Measurements from ENCODE around the gene SCGN.

Gene SCGN

DNA sequence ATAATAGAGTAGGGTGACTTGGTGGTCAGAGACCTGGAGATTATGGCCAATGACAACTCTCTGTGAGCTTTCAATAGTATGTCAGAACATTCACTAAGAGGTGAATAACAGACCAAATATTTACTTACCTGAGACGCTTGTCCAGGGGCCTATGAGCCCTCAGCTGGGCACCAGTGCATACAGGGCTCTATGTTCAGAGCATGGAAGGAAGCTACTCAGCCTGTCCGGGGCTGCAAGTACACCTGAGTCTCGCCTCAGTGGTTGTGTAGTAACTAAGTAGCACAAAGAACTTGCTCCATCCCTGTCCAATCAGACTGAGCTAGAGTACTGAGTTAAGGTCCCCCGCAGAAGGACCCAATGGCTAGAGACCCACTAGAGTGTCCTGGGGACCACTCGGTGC lies 11.6 kb upstream of the SCGN start:
- no peak for DNase-seq (ENCODE audit: low read depth, low spot score)

GRCh38 chr6:25640891-25641290 lies 11.1 kb upstream of the SCGN start:
- no peak for DNase-seq (ENCODE audit: low read depth, low spot score)

DNA sequence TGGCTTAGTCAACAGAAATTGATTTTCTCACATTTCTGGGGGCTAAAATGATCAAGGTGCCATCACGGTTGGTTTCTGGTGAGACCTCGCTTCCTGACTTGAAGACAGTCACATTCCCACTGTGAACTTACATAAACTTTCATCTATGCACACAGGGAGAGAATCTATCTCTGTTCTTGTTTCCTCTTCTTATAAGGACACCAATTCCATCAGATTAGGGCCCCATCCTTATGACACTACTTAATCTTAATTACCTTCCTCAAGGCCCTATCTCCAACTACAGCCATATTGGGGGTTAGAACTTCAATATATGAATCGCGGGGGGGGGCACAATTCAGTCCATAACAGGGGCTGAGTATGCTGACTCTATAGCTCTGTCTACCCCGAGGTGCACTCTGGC lies 10.6 kb upstream of the SCGN start:
- DNase-seq (ENCODE audit: low read depth, low spot score), result no peak

DNA sequence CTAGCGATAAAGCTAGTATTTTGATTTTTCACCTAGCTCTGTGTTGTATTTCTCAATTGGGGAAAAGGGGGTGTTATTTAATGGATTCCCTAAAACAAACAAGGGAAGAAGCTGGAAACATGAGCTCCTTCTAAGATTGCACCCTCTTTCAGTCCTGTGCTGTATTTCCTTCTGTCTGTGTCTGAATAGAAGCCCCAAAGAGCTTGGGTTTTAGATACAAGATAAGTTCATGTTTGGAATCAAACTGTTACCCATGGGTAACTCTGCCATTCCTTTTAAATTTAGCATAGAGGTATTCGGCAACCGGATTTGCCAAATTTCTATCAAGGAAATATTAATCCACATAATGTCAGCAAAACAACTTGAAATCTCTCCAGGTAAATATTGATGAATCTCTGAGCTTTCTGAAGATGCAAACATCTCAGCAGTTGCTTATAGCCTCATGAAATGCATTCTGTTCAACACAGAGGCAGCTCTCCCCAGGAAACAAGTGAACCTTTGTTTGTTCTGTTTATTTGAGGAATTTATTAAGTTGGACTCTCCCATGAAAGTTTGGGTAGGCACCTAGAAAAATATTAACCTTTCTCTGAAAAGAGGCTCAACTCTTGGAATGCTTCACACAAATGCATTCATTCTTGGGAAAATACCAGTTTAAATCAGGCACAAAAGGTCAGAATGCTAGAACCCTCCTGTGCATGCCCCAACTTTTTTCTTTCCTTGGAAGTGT lies 9.9 kb upstream of the SCGN start:
- no peak for DNase-seq (ENCODE audit: low read depth, low spot score)

- DNase-seq (ENCODE audit: low read depth, low spot score), result no peak
Observed at GRCh38 chr6:25642667-25643328, 9.2 kb upstream of the SCGN start.

DNA sequence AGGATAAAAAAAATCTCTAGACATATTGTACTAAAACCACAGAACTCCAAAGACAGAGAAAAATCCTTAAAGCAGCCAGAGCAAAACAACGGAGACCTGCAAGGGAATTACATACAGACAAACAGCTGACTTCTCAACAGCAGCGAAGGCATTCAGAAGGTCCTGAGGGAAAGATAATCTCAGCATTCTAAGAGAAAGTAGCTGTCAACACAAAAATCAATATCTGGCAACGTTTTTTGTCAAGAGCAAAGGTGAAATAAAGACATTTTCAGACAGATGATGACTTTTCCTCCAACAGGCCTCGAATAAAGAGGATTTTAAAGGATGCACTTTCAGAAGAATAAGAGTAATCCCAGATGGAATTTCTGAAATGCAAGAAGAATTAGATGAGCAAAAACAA lies 6.1 kb upstream of the SCGN start:
- no peak for DNase-seq (ENCODE audit: low read depth, low spot score)

- no peak for DNase-seq (ENCODE audit: low read depth, low spot score)
Observed at GRCh38 chr6:25649611-25650010, 2.4 kb upstream of the SCGN start.

GRCh38 chr6:25655723-25656122 lies 3.7 kb downstream of the SCGN start:
- no peak for DNase-seq (ENCODE audit: low read depth, low spot score)

DNA sequence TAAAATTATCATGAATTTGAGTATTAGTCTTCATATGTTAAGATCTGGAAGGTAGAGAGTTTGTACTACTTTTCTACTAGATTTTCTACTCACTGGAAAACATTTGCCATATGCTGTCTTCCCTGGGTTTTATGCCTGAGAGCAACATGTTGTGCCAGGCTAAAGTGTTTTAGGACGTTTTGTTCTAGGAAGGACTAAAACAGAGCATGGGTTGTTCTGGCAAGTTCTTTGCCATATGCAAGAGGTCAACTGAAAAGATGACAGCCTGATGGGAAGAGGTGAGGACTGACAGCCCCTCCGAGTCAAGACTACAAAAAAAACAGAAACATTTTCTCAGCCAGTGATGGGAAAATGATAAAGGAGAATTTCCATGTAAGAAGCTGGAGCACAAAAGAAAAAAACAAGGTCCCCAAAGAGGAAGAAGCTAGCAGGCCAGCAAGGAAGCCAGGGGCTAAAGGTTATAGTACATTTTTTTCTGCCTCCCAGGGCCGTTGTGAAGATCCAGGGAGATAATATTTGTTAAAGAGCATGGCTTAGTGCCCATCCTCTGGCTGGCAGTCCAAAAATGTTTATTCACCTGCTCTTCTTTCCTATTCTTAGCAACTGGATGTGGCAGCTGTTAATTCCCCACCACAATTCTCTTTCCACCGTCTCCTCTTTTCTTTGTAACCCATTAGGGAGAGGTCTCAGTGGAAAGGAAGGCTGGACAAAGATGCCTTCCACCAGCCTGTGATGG lies 7.8 kb downstream of the SCGN start:
- no peak for DNase-seq (ENCODE audit: low read depth, low spot score)

GRCh38 chr6:25660512-25660911 lies 8.5 kb downstream of the SCGN start:
- DNase-seq (ENCODE audit: low read depth, low spot score), result no peak

- no peak for DNase-seq (ENCODE audit: low read depth, low spot score)
Observed at GRCh38 chr6:25661129-25661779, 9.2 kb downstream of the SCGN start.

DNA sequence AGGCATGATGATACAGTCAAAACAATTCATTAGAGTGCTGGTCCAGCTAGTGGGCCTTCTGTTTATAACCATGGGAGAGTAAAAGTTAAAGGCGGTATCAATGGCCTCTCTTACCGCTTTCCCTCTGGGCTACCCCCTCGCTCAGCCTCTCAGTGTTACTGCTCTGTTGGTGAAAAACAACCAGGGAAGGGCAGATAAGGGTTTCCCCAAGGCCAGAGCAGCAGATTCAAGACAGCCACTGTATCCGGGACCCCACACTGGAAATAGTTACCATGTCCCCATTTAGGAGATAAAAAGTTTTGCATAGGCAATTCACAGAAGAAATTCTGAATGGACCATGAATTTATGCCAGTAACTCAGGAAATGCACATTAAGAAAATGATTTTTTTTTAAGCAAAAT lies 13.4 kb downstream of the SCGN start:
- DNase-seq (ENCODE audit: low read depth, low spot score), result no peak

DNA sequence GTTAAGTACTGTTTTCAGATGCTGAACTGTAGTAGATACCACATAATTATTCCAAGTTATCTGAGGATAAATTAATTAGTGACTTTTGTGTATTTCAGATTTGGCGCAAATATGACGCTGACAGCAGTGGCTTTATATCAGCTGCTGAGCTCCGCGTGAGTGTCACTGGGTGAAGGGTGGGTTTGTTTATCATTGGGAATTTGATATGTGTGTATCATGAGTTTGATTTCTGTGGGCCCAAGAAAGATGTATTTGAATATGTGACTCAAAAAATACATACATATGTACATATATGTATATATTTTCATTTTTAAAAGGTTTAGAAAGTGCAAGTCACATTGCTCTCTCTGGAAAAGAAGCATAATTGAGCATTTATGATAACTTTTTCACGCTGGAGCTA lies 17.4 kb downstream of the SCGN start:
- no peak for DNase-seq (ENCODE audit: low read depth, low spot score)

- DNase-seq (ENCODE audit: low read depth, low spot score), result no peak
Observed at GRCh38 chr6:25670208-25670607, 18.2 kb downstream of the SCGN start.

- DNase-seq (ENCODE audit: low read depth, low spot score), result no peak
Observed at GRCh38 chr6:25670793-25671513, 18.9 kb downstream of the SCGN start.

GRCh38 chr6:25671652-25672051 lies 19.6 kb downstream of the SCGN start:
- no peak for DNase-seq (ENCODE audit: low read depth, low spot score)

GRCh38 chr6:25675167-25675566 lies 23.2 kb downstream of the SCGN start:
- no peak for DNase-seq (ENCODE audit: low read depth, low spot score)

- DNase-seq (ENCODE audit: low read depth, low spot score), result no peak
Observed at GRCh38 chr6:25676775-25677174, 24.8 kb downstream of the SCGN start.

DNA sequence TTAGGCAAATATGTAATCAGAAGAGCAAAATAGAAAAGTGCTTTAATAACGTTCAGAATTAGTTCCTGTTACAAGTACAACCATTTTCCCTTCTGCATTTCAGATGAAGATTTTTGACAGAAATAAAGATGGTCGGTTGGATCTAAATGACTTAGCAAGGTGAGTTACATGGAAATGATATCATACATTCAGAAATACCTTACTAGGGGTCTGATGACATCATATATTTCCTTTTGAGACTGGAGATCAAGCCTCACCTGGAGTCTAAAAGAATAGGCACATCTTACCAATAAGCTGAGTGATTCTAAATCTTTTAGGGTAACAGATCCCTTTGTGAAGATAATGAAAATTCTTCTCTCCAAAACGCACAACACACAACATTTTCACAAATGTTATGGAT lies 29.8 kb downstream of the SCGN start:
- no peak for DNase-seq (ENCODE audit: low read depth, low spot score)

GRCh38 chr6:25682324-25682723 lies 30.3 kb downstream of the SCGN start:
- DNase-seq (ENCODE audit: low read depth, low spot score), result no peak

DNA sequence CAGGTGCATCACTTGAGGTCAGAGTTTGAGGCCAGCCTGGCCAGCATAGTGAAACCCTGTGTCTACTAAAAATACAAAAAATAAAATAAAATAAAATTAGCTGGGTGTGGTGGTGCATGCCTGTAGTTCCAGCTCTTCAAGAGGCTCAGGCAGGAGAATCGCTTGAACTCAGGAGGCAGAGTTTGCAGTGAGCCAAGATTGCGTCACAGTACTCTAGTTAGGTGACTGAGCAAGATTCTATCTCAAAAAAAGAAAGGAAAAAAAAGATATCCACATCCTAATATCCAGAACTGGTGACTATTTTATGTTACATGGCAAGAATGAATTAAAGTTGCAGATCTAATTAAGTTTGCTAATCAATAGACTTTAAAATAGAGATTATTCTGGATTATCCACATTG lies 32.5 kb downstream of the SCGN start:
- DNase-seq (ENCODE audit: low read depth, low spot score), result no peak

- no peak for DNase-seq (ENCODE audit: low read depth, low spot score)
Observed at GRCh38 chr6:25685251-25685650, 33.2 kb downstream of the SCGN start.

Measured in iPS DF 19.7 (cell line).